HCT116 (cell line): Measurements from ENCODE around the gene CLEC19A. TPM values are rescaled to one million over a fixed set of nuclear protein-coding genes. Genes with fewer than 3 reads are reported as not detected.

Experiments used
- ATAC-seq: fragments of 200-7000 bp; cut with Tn5 transposase; 2 replicates; pipeline ENCODE4 v1.9.1; 2020; ENCODE audit warnings: mild to moderate bottlenecking, moderate library complexity
- BruUV-seq: library from RNA; stranded (reverse); fragments of 400-500 nt; replicated peaks from 2 replicates; lab custom pipeline; 2021; lab: Mats Ljungman, UMichigan
- CTCF ChIA-PET: fragments of 300-600 bp; sonication (Branson Sonifier 250); formaldehyde crosslinking; loops from one replicate; lab custom pipeline; 2021; ENCODE audit warnings: antibody characterized with exemption; lab: Charles Lee
- POLR2A ChIA-PET: fragments of 300-600, 350-600 bp; sonication (Branson Sonifier 250); formaldehyde crosslinking; loops from one replicate; lab custom pipeline; 2021; ENCODE audit warnings: antibody characterized with exemption; lab: Charles Lee
- RAD21 ChIA-PET, 2 experiments: fragments of 300-600 bp; sonication (Branson Sonifier 250); formaldehyde crosslinking; loops; one replicate each; lab custom pipeline; 2023; ENCODE audit warnings: low total read pairs in 2 of 2; ENCODE audit not compliant: uncharacterized antibody in 2 of 2, unreplicated experiment in 2 of 2, low non-redundant PET in 1 of 2; lab: Charles Lee
- DNase-seq: peaks from one replicate; pipeline ENCODE4 v3.0.0-alpha.2; 2010; ENCODE audit warnings: low read depth, low spot score
- H2AFZ ChIP-seq: fragments of 200-600 bp; shearing (Covaris generic), sonication (generic); 2 replicates; pipeline ENCODE4 v1.6.1; 2017; ENCODE audit warnings: low read depth, mixed run types, mixed read lengths, antibody characterized with exemption, low read length; ENCODE audit not compliant: poor library complexity, severe bottlenecking
- H3K27ac ChIP-seq: 2 replicates; pipeline ENCODE4 v1.5.1; 2012; ENCODE audit warnings: low read depth, low read length
- H3K27me3 ChIP-seq: fragments of 200-600 bp; sonication (generic); 2 replicates; pipeline ENCODE4 v1.6.1; 2016; ENCODE audit warnings: mixed run types, low read length, mixed read lengths; ENCODE audit not compliant: insufficient read depth
- H3K36me3 ChIP-seq, 2 experiments: fragments of 200-500 bp in 1 of 2; fragments of 200-600 bp in 1 of 2; sonication (Bioruptor generic) in 1 of 2; sonication (generic) in 1 of 2; 2 replicates each; pipeline versions ENCODE4 v1.5.1 to v1.6.1; 2014 to 2016; ENCODE audit warnings: low read length in 2 of 2, inconsistent platforms in 1 of 2, mixed read lengths in 1 of 2, mixed run types in 1 of 2; ENCODE audit not compliant: insufficient read depth in 2 of 2, control insufficient read depth in 1 of 2
- H3K4me1 ChIP-seq, 2 experiments: fragments of 200-600 bp in 1 of 2; sonication (generic) in 1 of 2; 2 replicates each; pipeline versions ENCODE4 v1.5.1 to v1.6.1; 2012 to 2017; ENCODE audit warnings: low read length in 2 of 2, inconsistent platforms in 1 of 2, mild to moderate bottlenecking in 1 of 2, mixed read lengths in 1 of 2, mixed run types in 1 of 2, moderate library complexity in 1 of 2; ENCODE audit not compliant: insufficient read depth in 2 of 2, control insufficient read depth in 1 of 2
- H3K4me2 ChIP-seq: fragments of 200-600 bp; sonication (generic); 2 replicates; pipeline ENCODE4 v1.6.1; 2017; ENCODE audit warnings: mixed run types, low read length, mixed read lengths
- H3K4me3 ChIP-seq, 2 experiments: fragments of 200-600 bp in 1 of 2; sonication (generic) in 1 of 2; replicated peaks in 1 of 2; 2 replicates each; pipeline ENCODE4 v1.5.1; 2011 to 2016; ENCODE audit warnings: low read length in 2 of 2, control low read depth in 1 of 2, low read depth in 1 of 2, mild to moderate bottlenecking in 1 of 2, mixed read lengths in 1 of 2, mixed run types in 1 of 2
- H3K79me2 ChIP-seq: fragments of 200-600 bp; sonication (generic); 2 replicates; pipeline ENCODE4 v1.6.1; 2017; ENCODE audit warnings: mild to moderate bottlenecking, mixed run types, low read length, moderate library complexity, mixed read lengths; ENCODE audit not compliant: insufficient read depth
- H3K9ac ChIP-seq: fragments of 200-600 bp; sonication (generic); 2 replicates; pipeline ENCODE4 v1.6.1; 2016; ENCODE audit warnings: low read length, mixed read lengths
- H3K9me2 ChIP-seq: fragments of 200-600 bp; sonication (generic), shearing (Covaris generic); 2 replicates; pipeline ENCODE4 v1.6.1; 2017; ENCODE audit warnings: mixed run types, mild to moderate bottlenecking, moderate library complexity; ENCODE audit not compliant: insufficient read depth
- H3K9me3 ChIP-seq, 2 experiments: fragments of 200-500 bp in 1 of 2; fragments of 200-600 bp in 1 of 2; sonication (Bioruptor generic) in 1 of 2; sonication (generic) in 1 of 2; 2 replicates each; pipeline ENCODE4 v1.6.1; 2014 to 2017; ENCODE audit warnings: low read length in 2 of 2, mixed read lengths in 2 of 2, inconsistent platforms in 1 of 2, low read depth in 1 of 2, mild to moderate bottlenecking in 1 of 2, mixed run types in 1 of 2, moderate library complexity in 1 of 2; ENCODE audit not compliant: control insufficient read depth in 1 of 2, insufficient read depth in 1 of 2
- H4K20me1 ChIP-seq: fragments of 200-600 bp; sonication (generic), shearing (Covaris generic); 2 replicates; pipeline ENCODE4 v1.6.1; 2017; ENCODE audit warnings: mixed run types, mild to moderate bottlenecking, moderate library complexity; ENCODE audit not compliant: insufficient read depth
- CBX3 ChIP-seq: IDR thresholded peaks from 2 replicates; pipeline ENCODE4 v1.6.1; 2012; ENCODE audit warnings: low read depth
- CEBPB ChIP-seq: IDR thresholded peaks from 2 replicates; pipeline ENCODE4 v1.6.1; 2012; ENCODE audit warnings: low read depth
- EGR1 ChIP-seq: IDR thresholded peaks from 2 replicates; pipeline ENCODE4 v1.6.1; 2012; ENCODE audit warnings: low read depth
- ELF1 ChIP-seq: IDR thresholded peaks from 2 replicates; pipeline ENCODE4 v1.6.1; 2012; ENCODE audit warnings: low read depth, borderline replicate concordance
- EZH2phosphoT487 ChIP-seq: fragments of 200-600 bp; IDR thresholded peaks from 2 replicates; pipeline ENCODE4 v1.6.1; 2018; ENCODE audit warnings: antibody characterized with exemption, borderline replicate concordance
- FOSL1 ChIP-seq: IDR thresholded peaks from 2 replicates; pipeline ENCODE4 v1.6.1; 2012; ENCODE audit warnings: low read depth
- POLR2A ChIP-seq: IDR thresholded peaks from 2 replicates; pipeline ENCODE4 v1.7.0; 2011; ENCODE audit warnings: borderline replicate concordance; ENCODE audit not compliant: insufficient read depth, insufficient read length; ENCODE audit errors: extremely low read depth
- RAD21 ChIP-seq: IDR thresholded peaks from 2 replicates; pipeline ENCODE4 v1.6.1; 2012; ENCODE audit warnings: low read depth, mild to moderate bottlenecking
- SP1 ChIP-seq: IDR thresholded peaks from 2 replicates; pipeline ENCODE4 v1.6.1; 2012; ENCODE audit warnings: low read depth
- TCF7L2 ChIP-seq: IDR thresholded peaks from 2 replicates; pipeline ENCODE4 v1.7.0; 2011; ENCODE audit warnings: borderline replicate concordance, inconsistent platforms; ENCODE audit not compliant: insufficient read depth, insufficient read length; ENCODE audit errors: extremely low read depth
- YY1 ChIP-seq: IDR thresholded peaks from 2 replicates; pipeline ENCODE4 v1.6.1; 2011; ENCODE audit warnings: low read length, low read depth, moderate library complexity, mild to moderate bottlenecking; ENCODE audit not compliant: insufficient replicate concordance; ENCODE audit errors: extremely low read depth
- ZFX ChIP-seq: fragments of 450-650 bp; IDR thresholded peaks from 2 replicates; pipeline ENCODE4 v1.6.1; 2017
- ZNF274 ChIP-seq: fragments of 200-500 bp; sonication (Bioruptor generic); IDR thresholded peaks from 2 replicates; pipeline ENCODE4 v1.6.1; 2014; ENCODE audit warnings: mild to moderate bottlenecking, low read depth, low read length, inconsistent platforms
- intact Hi-C: fragments of 100-400 bp; cut with micrococcal nuclease; formaldehyde crosslinking; loops from 2 replicates; pipeline ENCODE4 v1.10.0; 2022
- total RNA-seq: library from RNA; stranded (reverse); gene quantifications from one replicate; pipeline ENCODE4 v1.2.1, GENCODE V29; 2021; ENCODE audit not compliant: unreplicated experiment
- TF ChIP-seq, protein P1 (sequence below): IDR thresholded peaks from 2 replicates; pipeline ENCODE4 v1.6.1; 2012
- TF ChIP-seq, protein P2 (sequence below), 3 experiments: fragments of 200-600 bp in 1 of 3; sonication (generic) in 1 of 3; IDR thresholded peaks in 2 of 3; conservative IDR thresholded peaks in 1 of 3; 2 replicates each; pipeline ENCODE4 v1.5.1; 2012 to 2017; ENCODE audit warnings: low read depth in 2 of 3, low read length in 2 of 3, antibody characterized with exemption in 1 of 3, borderline replicate concordance in 1 of 3, control low read depth in 1 of 3, mild to moderate bottlenecking in 1 of 3, mixed read lengths in 1 of 3, mixed run types in 1 of 3, moderate library complexity in 1 of 3; ENCODE audit not compliant: insufficient read depth in 1 of 3
- TF ChIP-seq, protein P3 (sequence below): IDR thresholded peaks from 2 replicates; pipeline ENCODE4 v1.6.1; 2011; ENCODE audit warnings: mild to moderate bottlenecking, low read length, moderate library complexity; ENCODE audit not compliant: insufficient replicate concordance; ENCODE audit errors: extremely low read depth
- TF ChIP-seq, protein P4 (sequence below): IDR thresholded peaks from 2 replicates; pipeline ENCODE4 v1.6.1; 2012

The CLEC19A gene
- total RNA-seq, 1 experiment from 2014 or later, result not detected

DNA sequence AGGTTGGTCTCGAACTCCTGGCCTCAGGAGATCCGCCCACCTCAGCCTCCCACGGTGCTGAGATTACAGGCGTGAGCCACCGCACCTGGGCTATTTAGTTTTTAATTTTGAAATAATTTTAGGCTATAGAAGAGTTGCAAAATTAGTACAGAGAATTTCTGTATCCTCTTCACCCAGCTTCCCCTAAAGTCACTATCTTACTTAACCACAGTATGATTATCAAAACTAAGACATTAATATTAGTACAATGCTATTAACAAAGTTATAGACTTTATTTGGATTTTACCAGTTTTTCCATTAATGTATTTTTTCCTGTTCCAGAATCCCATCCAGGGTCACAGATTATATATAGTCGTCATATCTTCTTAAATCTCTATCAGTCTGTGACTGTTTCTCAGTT is 62.6 kb downstream of the CLEC19A start:
- H3K9me3 ChIP-seq, result no peaks in the 10 kb centered on the region
- H3K4me2 ChIP-seq, result no peak overlapping the region
- ChIA-PET RAD21 (no interaction called here), CTCF (no interaction called here), POLR2A (no interaction called here)
- H3K27me3 ChIP-seq, result no peaks in the 10 kb centered on the region
- ATAC-seq, result no peak
- H3K36me3 ChIP-seq, result no peaks in the 10 kb centered on the region
- H3K79me2 ChIP-seq, result no peaks in the 10 kb centered on the region
- H3K9me2 ChIP-seq, result no peaks in the 10 kb centered on the region
- no peak overlapping the region for H2AFZ ChIP-seq
- H4K20me1 ChIP-seq, result no peaks in the 10 kb centered on the region
- BruUV-seq, result no TSS peak
- no peak overlapping the region for H3K27ac ChIP-seq
- H3K4me1 ChIP-seq, result no peaks in the 10 kb centered on the region
- no peak for DNase-seq
- TF ChIP-seq, protein P1, sequence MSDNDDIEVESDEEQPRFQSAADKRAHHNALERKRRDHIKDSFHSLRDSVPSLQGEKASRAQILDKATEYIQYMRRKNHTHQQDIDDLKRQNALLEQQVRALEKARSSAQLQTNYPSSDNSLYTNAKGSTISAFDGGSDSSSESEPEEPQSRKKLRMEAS, result no peak
- TF ChIP-seq RAD21 (no peak), ZNF274 (no peak), YY1 (no peak), EZH2phosphoT487 (no peak), CEBPB (no peak)
- no peak overlapping the region for H3K4me3 ChIP-seq
- intact Hi-C loops, result no loop called here
- no peak overlapping the region for H3K9ac ChIP-seq

DNA sequence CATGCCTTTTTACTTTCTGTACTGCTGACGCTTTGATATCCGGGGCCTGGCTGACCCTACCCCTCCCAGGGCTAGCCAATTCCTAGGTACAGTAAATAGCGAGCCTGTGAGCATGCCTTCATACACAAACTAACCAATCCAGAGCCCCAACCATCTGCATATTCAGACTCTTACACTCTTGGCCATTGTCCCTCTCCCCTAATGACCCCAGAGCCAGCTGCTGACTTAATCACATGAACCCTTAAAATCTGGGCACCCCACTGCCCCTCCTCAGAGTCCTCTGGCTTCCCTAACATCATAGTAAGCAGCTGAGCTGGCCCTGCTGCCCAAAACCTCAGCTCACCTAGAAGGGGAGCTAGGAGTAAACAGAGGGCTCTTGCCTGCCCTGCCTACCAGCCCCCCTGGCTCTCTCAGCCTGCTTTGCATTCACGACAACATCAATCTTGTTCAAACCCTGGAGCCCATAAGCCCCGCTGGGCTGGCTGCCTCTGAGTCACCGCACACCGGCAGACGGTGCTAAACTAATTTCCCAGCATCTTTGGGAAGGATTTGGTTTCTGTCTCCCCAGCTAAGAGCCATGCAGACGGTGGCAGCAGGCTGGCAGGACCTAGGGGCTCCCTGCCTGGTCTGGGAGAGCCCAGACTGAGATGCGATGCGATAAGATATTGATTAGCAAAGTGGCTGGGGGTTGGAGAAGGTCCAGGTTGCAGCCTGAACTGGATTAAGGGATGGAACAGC is 63.2 kb downstream of the CLEC19A start:
- ChIA-PET POLR2A (no interaction called here), CTCF (no interaction called here), RAD21 (no interaction called here)
- Histone ChIP-seq H2AFZ (no peak overlapping the region), H3K4me1 (no peaks in the 10 kb centered on the region), H4K20me1 (no peaks in the 10 kb centered on the region), H3K36me3 (no peaks in the 10 kb centered on the region), H3K4me2 (no peak overlapping the region), H3K9me2 (no peaks in the 10 kb centered on the region), H3K79me2 (no peaks in the 10 kb centered on the region), H3K9me3 (no peaks in the 10 kb centered on the region), H3K27ac (no peak overlapping the region), H3K27me3 (no peaks in the 10 kb centered on the region), H3K9ac (no peak overlapping the region), H3K4me3 (no peak overlapping the region)
- DNase-seq (no peak), ATAC-seq (no peak)
- intact Hi-C loops, result no loop called here
- BruUV-seq, result no TSS peak
- TF ChIP-seq, protein P2, sequence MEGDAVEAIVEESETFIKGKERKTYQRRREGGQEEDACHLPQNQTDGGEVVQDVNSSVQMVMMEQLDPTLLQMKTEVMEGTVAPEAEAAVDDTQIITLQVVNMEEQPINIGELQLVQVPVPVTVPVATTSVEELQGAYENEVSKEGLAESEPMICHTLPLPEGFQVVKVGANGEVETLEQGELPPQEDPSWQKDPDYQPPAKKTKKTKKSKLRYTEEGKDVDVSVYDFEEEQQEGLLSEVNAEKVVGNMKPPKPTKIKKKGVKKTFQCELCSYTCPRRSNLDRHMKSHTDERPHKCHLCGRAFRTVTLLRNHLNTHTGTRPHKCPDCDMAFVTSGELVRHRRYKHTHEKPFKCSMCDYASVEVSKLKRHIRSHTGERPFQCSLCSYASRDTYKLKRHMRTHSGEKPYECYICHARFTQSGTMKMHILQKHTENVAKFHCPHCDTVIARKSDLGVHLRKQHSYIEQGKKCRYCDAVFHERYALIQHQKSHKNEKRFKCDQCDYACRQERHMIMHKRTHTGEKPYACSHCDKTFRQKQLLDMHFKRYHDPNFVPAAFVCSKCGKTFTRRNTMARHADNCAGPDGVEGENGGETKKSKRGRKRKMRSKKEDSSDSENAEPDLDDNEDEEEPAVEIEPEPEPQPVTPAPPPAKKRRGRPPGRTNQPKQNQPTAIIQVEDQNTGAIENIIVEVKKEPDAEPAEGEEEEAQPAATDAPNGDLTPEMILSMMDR (IDR thresholded peaks at IDR 0.05 in 2 of 3, conservative IDR thresholded peaks at IDR 0.05 in 1 of 3; ENCODE audit: borderline replicate concordance in 1 of 3, insufficient read depth in 1 of 3, low read depth in 2 of 3, low read length in 2 of 3), result no peak
- TF ChIP-seq, protein P3, sequence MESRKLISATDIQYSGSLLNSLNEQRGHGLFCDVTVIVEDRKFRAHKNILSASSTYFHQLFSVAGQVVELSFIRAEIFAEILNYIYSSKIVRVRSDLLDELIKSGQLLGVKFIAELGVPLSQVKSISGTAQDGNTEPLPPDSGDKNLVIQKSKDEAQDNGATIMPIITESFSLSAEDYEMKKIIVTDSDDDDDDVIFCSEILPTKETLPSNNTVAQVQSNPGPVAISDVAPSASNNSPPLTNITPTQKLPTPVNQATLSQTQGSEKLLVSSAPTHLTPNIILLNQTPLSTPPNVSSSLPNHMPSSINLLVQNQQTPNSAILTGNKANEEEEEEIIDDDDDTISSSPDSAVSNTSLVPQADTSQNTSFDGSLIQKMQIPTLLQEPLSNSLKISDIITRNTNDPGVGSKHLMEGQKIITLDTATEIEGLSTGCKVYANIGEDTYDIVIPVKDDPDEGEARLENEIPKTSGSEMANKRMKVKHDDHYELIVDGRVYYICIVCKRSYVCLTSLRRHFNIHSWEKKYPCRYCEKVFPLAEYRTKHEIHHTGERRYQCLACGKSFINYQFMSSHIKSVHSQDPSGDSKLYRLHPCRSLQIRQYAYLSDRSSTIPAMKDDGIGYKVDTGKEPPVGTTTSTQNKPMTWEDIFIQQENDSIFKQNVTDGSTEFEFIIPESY, result no peak
- TF ChIP-seq POLR2A (no peak), TCF7L2 (no peak), ELF1 (no peak), YY1 (no peak), EZH2phosphoT487 (no peak), SP1 (no peak), EGR1 (no peak), CBX3 (no peak), ZFX (no peak), FOSL1 (no peak)
- TF ChIP-seq, protein P4, sequence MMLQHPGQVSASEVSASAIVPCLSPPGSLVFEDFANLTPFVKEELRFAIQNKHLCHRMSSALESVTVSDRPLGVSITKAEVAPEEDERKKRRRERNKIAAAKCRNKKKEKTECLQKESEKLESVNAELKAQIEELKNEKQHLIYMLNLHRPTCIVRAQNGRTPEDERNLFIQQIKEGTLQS, result no peak
